NCI-H69 (cell line): ENCODE results near the gene EIF3D.

Experiments
- DNase-seq: peaks from one replicate; lab custom pipeline; 2025; lab: John Stamatoyannopoulos, UW

EIF3D gene

GRCh38 chr22:36505998-36506635 lies 22.8 kb downstream of the EIF3D start:
- DNase-seq, result peak; percentile 43

GRCh38 chr22:36497910-36498665 lies 30.9 kb downstream of the EIF3D start:
- DNase-seq, result no peak

GRCh38 chr22:36493690-36494110 lies 35.3 kb downstream of the EIF3D start:
- no peak for DNase-seq

GRCh38 chr22:36492109-36492508 lies 36.9 kb downstream of the EIF3D start:
- no peak for DNase-seq

GRCh38 chr22:36491155-36491554 lies 37.8 kb downstream of the EIF3D start:
- no peak for DNase-seq

- peak; percentile 55 for DNase-seq
Observed at GRCh38 chr22:36486619-36487384, 42.2 kb downstream of the EIF3D start.

- DNase-seq, result peak; percentile 99
Observed at GRCh38 chr22:36481393-36482168, 47.4 kb downstream of the EIF3D start, which contains the start of gene TXN2. Gene TXN2 (minus strand): TSS chr22:36481640. CDS start chr22:36480837, 803 bp downstream.

- no peak for DNase-seq
Observed at GRCh38 chr22:36480941-36481392, 48.0 kb downstream of the EIF3D start.

- no peak for DNase-seq
Observed at GRCh38 chr22:36478966-36479365, 50.0 kb downstream of the EIF3D start.

GRCh38 chr22:36475341-36475740 lies 53.6 kb downstream of the EIF3D start:
- DNase-seq, result no peak

GRCh38 chr22:36472689-36473088 lies 56.3 kb downstream of the EIF3D start:
- DNase-seq, result no peak

- no peak for DNase-seq
Observed at GRCh38 chr22:36471341-36471821, 57.6 kb downstream of the EIF3D start.

GRCh38 chr22:36470994-36471331 lies 58.0 kb downstream of the EIF3D start:
- no peak for DNase-seq

GRCh38 chr22:36470162-36470993 lies 58.6 kb downstream of the EIF3D start:
- peak; percentile 85 for DNase-seq

- DNase-seq, result no peak
Observed at GRCh38 chr22:36469094-36469710, 59.8 kb downstream of the EIF3D start.

- DNase-seq, result no peak
Observed at GRCh38 chr22:36467946-36468345, 61.0 kb downstream of the EIF3D start.

- DNase-seq, result no peak
Observed at GRCh38 chr22:36467042-36467810, 61.7 kb downstream of the EIF3D start.

GRCh38 chr22:36466258-36466657 lies 62.7 kb downstream of the EIF3D start:
- DNase-seq, result no peak

GRCh38 chr22:36465232-36466021 lies 63.5 kb downstream of the EIF3D start:
- no peak for DNase-seq
